G401.6 (cell line): ENCODE measurements around the gene PUM2.
"Not testable (repeated sequence)": the region's sequence is repeated elsewhere in the genome, so short reads cannot be mapped to it uniquely, and the experiment has no call there.

Experiments used
- FAIRE-seq: peaks from 2 replicates; lab custom pipeline; 2012; peaks lifted over from hg19 to GRCh38; lab: Jason Lieb, UNC

Gene PUM2

GRCh38 chr2:20370191-20370590 lies 19.5 kb upstream of the PUM2 start:
- FAIRE-seq, result no peak

GRCh38 chr2:20369366-20369765 lies 18.7 kb upstream of the PUM2 start:
- no peak for FAIRE-seq

GRCh38 chr2:20368706-20369105 lies 18.1 kb upstream of the PUM2 start:
- FAIRE-seq, result no peak

- FAIRE-seq, result not testable (repeated sequence)
These were observed 17.3 kb upstream of the PUM2 start for GRCh38 chr2:20367929-20368328.

GRCh38 chr2:20366672-20367116 lies 16.1 kb upstream of the PUM2 start:
- FAIRE-seq, result no peak

GRCh38 chr2:20365249-20365817 lies 14.7 kb upstream of the PUM2 start:
- FAIRE-seq, result no peak

GRCh38 chr2:20363578-20363977 lies 12.9 kb upstream of the PUM2 start:
- FAIRE-seq, result no peak

- no peak for FAIRE-seq
These were observed 12.2 kb upstream of the PUM2 start for GRCh38 chr2:20362701-20363435.

- no peak for FAIRE-seq
These were observed 11.2 kb upstream of the PUM2 start for GRCh38 chr2:20361893-20362292.

- FAIRE-seq, result no peak
These were observed 8.5 kb upstream of the PUM2 start for GRCh38 chr2:20359096-20359495.

GRCh38 chr2:20357638-20358389 lies 7.2 kb upstream of the PUM2 start:
- FAIRE-seq, result no peak

GRCh38 chr2:20356042-20356441 lies 5.4 kb upstream of the PUM2 start:
- no peak for FAIRE-seq

- no peak for FAIRE-seq
These were observed 4.5 kb upstream of the PUM2 start for GRCh38 chr2:20355131-20355530.

GRCh38 chr2:20353241-20353992 lies 2.8 kb upstream of the PUM2 start:
- FAIRE-seq, result no peak

- FAIRE-seq, result no peak
These were observed 2.1 kb upstream of the PUM2 start for GRCh38 chr2:20352581-20353216.

GRCh38 chr2:20352230-20352578 lies 1.6 kb upstream of the PUM2 start:
- FAIRE-seq, result no peak

GRCh38 chr2:20351555-20352229 lies 1.0 kb upstream of the PUM2 start:
- FAIRE-seq, result no peak

- no peak for FAIRE-seq
These were observed 467 bp downstream of the PUM2 start for GRCh38 chr2:20350041-20350712.

- no peak for FAIRE-seq
These were observed 1.1 kb downstream of the PUM2 start for GRCh38 chr2:20349513-20349921.

- FAIRE-seq, result no peak
These were observed 2.1 kb downstream of the PUM2 start for GRCh38 chr2:20348542-20348941.
